GM19025 (cell line): ENCODE data around the gene GRID2.

ENCODE experiments used
- ATAC-seq: cut with Tn5 transposase; IDR thresholded peaks from one replicate; pipeline ENCODE4 v1.9.1; 2021; ENCODE audit warnings: mild to moderate bottlenecking, low read depth, moderate library complexity; ENCODE audit not compliant: unreplicated experiment

GRID2 gene

GRCh38 chr4:93448691-93449293, 1145.0 kb downstream of the GRID2 start:
- ATAC-seq: no peak

GRCh38 chr4:93451954-93452353, 1148.2 kb downstream of the GRID2 start:
- no peak for ATAC-seq

GRCh38 chr4:93461541-93461940, 1157.8 kb downstream of the GRID2 start:
- ATAC-seq: no peak

- no peak for ATAC-seq
Observed at GRCh38 chr4:93466446-93466845, 1162.7 kb downstream of the GRID2 start.

- ATAC-seq: no peak
Observed at GRCh38 chr4:93467484-93468155, 1163.9 kb downstream of the GRID2 start.

- ATAC-seq: no peak
Observed at GRCh38 chr4:93469560-93469959, 1165.8 kb downstream of the GRID2 start.

GRCh38 chr4:93475730-93476129, 1172.0 kb downstream of the GRID2 start:
- ATAC-seq: no peak

GRCh38 chr4:93478805-93479204, 1175.0 kb downstream of the GRID2 start:
- no peak for ATAC-seq

GRCh38 chr4:93480452-93480851, 1176.7 kb downstream of the GRID2 start:
- no peak for ATAC-seq

- no peak for ATAC-seq
Observed at GRCh38 chr4:93495346-93495745, 1191.6 kb downstream of the GRID2 start.

- no peak for ATAC-seq
Observed at GRCh38 chr4:93501244-93501643, 1197.5 kb downstream of the GRID2 start.

GRCh38 chr4:93501946-93502345, 1198.2 kb downstream of the GRID2 start:
- ATAC-seq: no peak

- no peak for ATAC-seq
Observed at GRCh38 chr4:93502991-93503390, 1199.2 kb downstream of the GRID2 start.

- no peak for ATAC-seq
Observed at GRCh38 chr4:93513851-93514250, 1210.1 kb downstream of the GRID2 start.

GRCh38 chr4:93515208-93515607, 1211.4 kb downstream of the GRID2 start:
- no peak for ATAC-seq

- no peak for ATAC-seq
Observed at GRCh38 chr4:93529692-93530372, 1226.1 kb downstream of the GRID2 start.

- ATAC-seq: no peak
Observed at GRCh38 chr4:93532234-93532633, 1228.5 kb downstream of the GRID2 start.

- ATAC-seq: no peak
Observed at GRCh38 chr4:93540562-93540961, 1236.8 kb downstream of the GRID2 start.

GRCh38 chr4:93561842-93562241, 1258.1 kb downstream of the GRID2 start:
- no peak for ATAC-seq

GRCh38 chr4:93568758-93569157, 1265.0 kb downstream of the GRID2 start:
- ATAC-seq: no peak

GRCh38 chr4:93573285-93573684, 1269.5 kb downstream of the GRID2 start:
- no peak for ATAC-seq

GRCh38 chr4:93578942-93579341, 1275.2 kb downstream of the GRID2 start:
- ATAC-seq: no peak
